Loucy (cell line): ENCODE measurements around the gene TMEM107.

Source experiments
- H2AFZ ChIP-seq: fragments of 200-600 bp; sonication (generic); 2 replicates; pipeline ENCODE4 v1.6.0; 2016; ENCODE audit warnings: antibody characterized with exemption, mild to moderate bottlenecking, low read length, moderate library complexity
- H3F3A ChIP-seq: fragments of 200-600 bp; 2 replicates; pipeline ENCODE4 v1.6.0; 2016; ENCODE audit warnings: antibody characterized with exemption, low read depth, mild to moderate bottlenecking
- H3K27me3 ChIP-seq: fragments of 200-600 bp; sonication (generic); 2 replicates; pipeline ENCODE4 v1.6.1; 2014; ENCODE audit warnings: low read length, mild to moderate bottlenecking; ENCODE audit not compliant: insufficient read depth, poor library complexity, severe bottlenecking
- H3K36me3 ChIP-seq: fragments of 200-600 bp; sonication (generic); 2 replicates; pipeline ENCODE4 v1.6.1; 2016; ENCODE audit warnings: low read length; ENCODE audit not compliant: insufficient read depth
- H3K4me1 ChIP-seq: fragments of 200-600 bp; sonication (generic); 2 replicates; pipeline ENCODE4 v1.5.1; 2014; ENCODE audit warnings: low read length, mild to moderate bottlenecking; ENCODE audit not compliant: insufficient read depth, poor library complexity, severe bottlenecking
- H3K4me2 ChIP-seq: fragments of 200-600 bp; sonication (generic); 2 replicates; pipeline ENCODE4 v1.6.0; 2014; ENCODE audit warnings: antibody characterized with exemption, low read length, low read depth, mild to moderate bottlenecking; ENCODE audit not compliant: poor library complexity, severe bottlenecking
- H3K4me3 ChIP-seq: fragments of 200-600 bp; sonication (generic); 2 replicates; pipeline ENCODE4 v1.5.1; 2014; ENCODE audit warnings: low read length, mild to moderate bottlenecking, mixed read lengths; ENCODE audit not compliant: poor library complexity, severe bottlenecking
- H3K79me2 ChIP-seq: fragments of 200-600 bp; sonication (generic); 2 replicates; pipeline ENCODE4 v1.6.1; 2014; ENCODE audit warnings: low read length; ENCODE audit not compliant: insufficient read depth
- H3K9ac ChIP-seq: fragments of 200-600 bp; sonication (generic); 2 replicates; pipeline ENCODE4 v1.6.0; 2014; ENCODE audit warnings: mild to moderate bottlenecking, low read depth, low read length, moderate library complexity; ENCODE audit not compliant: poor library complexity, severe bottlenecking
- H3K9me2 ChIP-seq: fragments of 200-600 bp; sonication (generic); replicated peaks from 2 replicates; pipeline ENCODE4 v1.6.1; 2016; ENCODE audit warnings: low read depth, low read length, mixed read lengths
- H3K9me3 ChIP-seq: fragments of 200-600 bp; sonication (generic); 2 replicates; pipeline ENCODE4 v1.6.1; 2014; ENCODE audit warnings: mild to moderate bottlenecking, antibody characterized with exemption, low read length, low read depth; ENCODE audit not compliant: insufficient read depth
- H4K20me1 ChIP-seq: fragments of 200-600 bp; sonication (generic); 2 replicates; pipeline ENCODE4 v1.6.0; 2014; ENCODE audit warnings: antibody characterized with exemption, low read length, mild to moderate bottlenecking; ENCODE audit not compliant: insufficient read depth, poor library complexity, severe bottlenecking
- CTCF ChIP-seq: fragments of 200-600 bp; sonication (generic); conservative IDR thresholded peaks from 2 replicates; pipeline ENCODE4 v1.5.1; 2014; ENCODE audit warnings: mild to moderate bottlenecking, antibody characterized with exemption, low read length
- EZH2phosphoT487 ChIP-seq: fragments of 200-600 bp; IDR thresholded peaks from 2 replicates; pipeline ENCODE4 v1.6.1; 2018; ENCODE audit warnings: antibody characterized with exemption, mild to moderate bottlenecking, moderate library complexity, borderline replicate concordance

Gene TMEM107

GRCh38 chr17:8128125-8128784 lies 47.9 kb downstream of the TMEM107 start:
- no peaks in the 10 kb centered on the region for H3K79me2 ChIP-seq
- no peak overlapping the region for H3K4me3 ChIP-seq
- TF ChIP-seq CTCF, result no peak
- TF ChIP-seq EZH2phosphoT487, result no peak
- H3K36me3 ChIP-seq, result no peaks in the 10 kb centered on the region
- no peaks in the 10 kb centered on the region for H3K9me2 ChIP-seq
- no peak overlapping the region for H3K4me2 ChIP-seq
- H3F3A ChIP-seq, result no peaks in the 10 kb centered on the region
- no peaks in the 10 kb centered on the region for H3K9me3 ChIP-seq
- no peak overlapping the region for H3K9ac ChIP-seq
- peaks cover 26% of the 10 kb centered on the region for H3K4me1 ChIP-seq
- no peaks in the 10 kb centered on the region for H3K27me3 ChIP-seq
- H2AFZ ChIP-seq, result no peak overlapping the region
- no peaks in the 10 kb centered on the region for H4K20me1 ChIP-seq

DNA sequence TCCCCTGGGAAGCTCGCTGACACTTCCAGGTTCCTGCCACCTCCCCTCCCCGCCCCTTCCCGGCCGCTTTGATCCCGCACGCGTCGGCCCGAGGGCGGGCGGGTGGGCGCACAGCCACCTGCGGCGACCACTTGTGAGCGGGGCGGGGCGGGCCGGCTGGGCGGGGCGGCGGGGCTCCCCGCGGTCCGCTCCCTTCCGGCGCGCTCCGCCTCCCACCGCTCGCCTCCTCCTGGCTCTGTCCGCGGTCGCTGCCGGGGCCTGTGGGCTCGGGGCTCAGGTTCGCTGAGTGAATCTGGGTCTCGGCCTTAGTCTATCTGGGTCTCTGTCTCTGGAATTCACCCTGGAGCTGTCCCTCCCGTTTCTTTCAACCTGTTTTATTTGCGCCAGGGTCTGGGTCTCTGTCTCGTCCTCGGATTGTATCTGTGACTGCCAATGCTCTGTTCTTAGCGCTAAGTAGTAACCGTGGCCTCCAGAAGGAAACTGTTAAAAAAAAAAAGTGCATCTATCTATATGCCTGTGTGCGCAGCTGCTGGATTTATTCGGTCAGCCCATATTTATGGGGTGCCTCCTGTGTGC lies 49.6 kb downstream of the TMEM107 start:
- Histone ChIP-seq H2AFZ (peak overlapping the region; percentile 95), H3K9me2 (no peaks in the 10 kb centered on the region), H3K9ac (peak overlapping the region; percentile 76), H3K4me1 (peaks cover 37% of the 10 kb centered on the region), H3K79me2 (no peaks in the 10 kb centered on the region), H3K9me3 (no peaks in the 10 kb centered on the region), H4K20me1 (no peaks in the 10 kb centered on the region), H3K4me2 (peak overlapping the region; percentile 93), H3K4me3 (peak overlapping the region; percentile 91), H3K27me3 (peaks cover 7% of the 10 kb centered on the region), H3F3A (no peaks in the 10 kb centered on the region), H3K36me3 (no peaks in the 10 kb centered on the region)
- TF ChIP-seq EZH2phosphoT487 (no peak), CTCF (no peak)

DNA sequence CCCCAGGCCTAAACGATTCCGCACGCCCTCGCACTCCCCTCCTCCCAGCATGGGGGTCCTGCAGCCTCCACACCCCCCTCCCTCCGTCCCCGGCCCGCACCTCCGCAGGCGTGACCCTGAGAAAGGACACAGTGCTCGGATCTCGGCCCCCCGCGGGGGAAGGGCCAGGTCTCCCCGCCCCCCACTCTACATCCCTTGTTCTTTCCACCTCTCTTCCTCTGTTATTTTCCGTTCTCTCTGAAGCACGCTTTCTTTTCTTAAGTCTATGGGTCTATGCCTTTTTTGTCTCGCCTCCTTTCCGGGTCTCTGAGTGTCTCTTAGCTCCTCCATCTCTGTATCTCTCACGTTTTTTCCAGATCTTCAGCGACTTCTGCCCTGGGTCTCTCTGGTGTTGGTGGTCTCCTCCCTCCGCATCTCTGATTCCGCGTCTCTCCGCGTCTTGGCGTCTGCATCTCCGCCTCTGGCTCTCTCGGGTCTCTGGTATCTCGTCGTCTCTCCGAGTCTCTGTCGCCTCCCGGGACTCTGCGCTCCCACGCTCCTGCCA lies 50.2 kb downstream of the TMEM107 start:
- TF ChIP-seq CTCF, result no peak
- no peak for TF ChIP-seq EZH2phosphoT487

More for the DNA sequence above, 50.2 kb downstream of the TMEM107 start:
- peak overlapping the region; percentile 76 for H3K9ac ChIP-seq
- no peaks in the 10 kb centered on the region for H3K79me2 ChIP-seq
- H3K4me2 ChIP-seq, result peak overlapping the region; percentile 93
- no peaks in the 10 kb centered on the region for H3K9me3 ChIP-seq
- H4K20me1 ChIP-seq, result no peaks in the 10 kb centered on the region
- H3K9me2 ChIP-seq, result no peaks in the 10 kb centered on the region
- peak overlapping the region; percentile 91 for H3K4me3 ChIP-seq
- no peaks in the 10 kb centered on the region for H3K36me3 ChIP-seq
- H3F3A ChIP-seq, result no peaks in the 10 kb centered on the region
- H3K4me1 ChIP-seq, result peaks cover 39% of the 10 kb centered on the region
- peak overlapping the region; percentile 95 for H2AFZ ChIP-seq
- H3K27me3 ChIP-seq, result peaks cover 7% of the 10 kb centered on the region
